Lower lobe of right lung (tissue), 2 donors: ENCODE results near the gene MDFIC. TPM values are rescaled to one million over a fixed set of nuclear protein-coding genes. Genes with fewer than 3 reads are reported as not detected.

Source experiments
- ATAC-seq, 2 donors: fragments of 200-7000 bp; cut with Tn5 transposase; one replicate each; pipeline ENCODE4 v1.9.1; 2020 to 2022; ENCODE audit warnings: mild to moderate bottlenecking in 2 of 2, moderate library complexity in 2 of 2
- DNase-seq: peaks from one replicate; pipeline ENCODE4 v3.0.0-alpha.2; 2020
- H3K27ac ChIP-seq: fragments of 200-600 bp; one replicate; pipeline ENCODE4 v1.8.0; 2022
- H3K27me3 ChIP-seq: fragments of 200-600 bp; one replicate; pipeline ENCODE4 v1.8.0; 2022; ENCODE audit warnings: low read depth
- H3K36me3 ChIP-seq: fragments of 200-600 bp; one replicate; pipeline ENCODE4 v1.8.0; 2022; ENCODE audit warnings: mild to moderate bottlenecking
- H3K4me1 ChIP-seq: fragments of 200-600 bp; one replicate; pipeline ENCODE4 v1.8.0; 2022
- H3K4me3 ChIP-seq: fragments of 200-600 bp; one replicate; pipeline ENCODE4 v1.8.0; 2022; ENCODE audit warnings: mild to moderate bottlenecking
- H3K9me3 ChIP-seq: fragments of 200-600 bp; one replicate; pipeline ENCODE4 v1.8.0; 2022
- intact Hi-C: fragments of 100-400 bp; cut with DNase I; formaldehyde crosslinking; loops from one replicate; pipeline ENCODE4 v1.11.0; 2022
- total RNA-seq: library from RNA; stranded (reverse); fragmentation: NEBNext Ultra II Directional; extraction: Animal tissue kit (Norgen Biotek cat#: 25700); gene quantifications from one replicate; pipeline ENCODE4 v1.2.1, GENCODE V29; 2021
- TF ChIP-seq, protein P1 (sequence below): fragments of 200-600 bp; IDR thresholded peaks from one replicate; pipeline ENCODE4 v1.8.0; 2022; ENCODE audit warnings: antibody characterized with exemption, mild to moderate bottlenecking
- donor health status: DM: no; HTN: yes; CAD: no; lungs with severe emphysema.

Gene MDFIC
- total RNA-seq, 1 donor from 2014 or later: 46.3 TPM

DNA sequence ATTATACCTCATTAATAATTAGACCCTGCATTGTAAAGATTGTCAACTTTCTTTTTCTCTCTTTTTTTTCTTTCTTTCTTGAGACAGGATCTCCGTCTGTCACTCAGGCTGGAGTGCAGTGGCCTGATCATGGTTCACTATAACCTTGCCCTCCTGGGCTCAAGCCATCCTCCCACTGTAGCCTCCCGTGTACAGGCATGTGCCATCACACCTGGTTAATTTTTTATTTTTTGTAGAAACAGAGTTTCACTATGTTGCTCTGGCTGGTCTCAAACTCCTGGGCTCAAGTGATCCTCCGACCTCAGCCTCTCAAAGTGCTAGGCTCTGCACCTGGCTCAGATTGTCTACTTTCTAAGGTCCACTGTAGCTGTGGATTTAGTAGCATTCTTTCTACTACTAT, 50.7 kb downstream of the MDFIC start:
- ATAC-seq (no peak), DNase-seq (no peak)
- TF ChIP-seq, protein P1, sequence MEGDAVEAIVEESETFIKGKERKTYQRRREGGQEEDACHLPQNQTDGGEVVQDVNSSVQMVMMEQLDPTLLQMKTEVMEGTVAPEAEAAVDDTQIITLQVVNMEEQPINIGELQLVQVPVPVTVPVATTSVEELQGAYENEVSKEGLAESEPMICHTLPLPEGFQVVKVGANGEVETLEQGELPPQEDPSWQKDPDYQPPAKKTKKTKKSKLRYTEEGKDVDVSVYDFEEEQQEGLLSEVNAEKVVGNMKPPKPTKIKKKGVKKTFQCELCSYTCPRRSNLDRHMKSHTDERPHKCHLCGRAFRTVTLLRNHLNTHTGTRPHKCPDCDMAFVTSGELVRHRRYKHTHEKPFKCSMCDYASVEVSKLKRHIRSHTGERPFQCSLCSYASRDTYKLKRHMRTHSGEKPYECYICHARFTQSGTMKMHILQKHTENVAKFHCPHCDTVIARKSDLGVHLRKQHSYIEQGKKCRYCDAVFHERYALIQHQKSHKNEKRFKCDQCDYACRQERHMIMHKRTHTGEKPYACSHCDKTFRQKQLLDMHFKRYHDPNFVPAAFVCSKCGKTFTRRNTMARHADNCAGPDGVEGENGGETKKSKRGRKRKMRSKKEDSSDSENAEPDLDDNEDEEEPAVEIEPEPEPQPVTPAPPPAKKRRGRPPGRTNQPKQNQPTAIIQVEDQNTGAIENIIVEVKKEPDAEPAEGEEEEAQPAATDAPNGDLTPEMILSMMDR: no peak
- no peak overlapping the region for H3K4me3 ChIP-seq
- H3K27me3 ChIP-seq: no peaks in the 10 kb centered on the region
- intact Hi-C loops: no loop called here
- H3K27ac ChIP-seq: no peak overlapping the region
- peaks cover 22% of the 10 kb centered on the region for H3K4me1 ChIP-seq
- H3K9me3 ChIP-seq: no peaks in the 10 kb centered on the region
- H3K36me3 ChIP-seq: no peaks in the 10 kb centered on the region

- Histone ChIP-seq H3K27me3 (no peaks in the 10 kb centered on the region), H3K36me3 (no peaks in the 10 kb centered on the region), H3K4me1 (peaks cover 22% of the 10 kb centered on the region), H3K4me3 (no peak overlapping the region), H3K27ac (no peak overlapping the region), H3K9me3 (no peaks in the 10 kb centered on the region)
- DNase-seq (no peak), ATAC-seq (no peak)
- TF ChIP-seq, protein P1: no peak
- intact Hi-C loops: no loop called here
Measured at GRCh38 chr7:114973147-114973546, 51.3 kb downstream of the MDFIC start.

- TF ChIP-seq, protein P1: no peak
- H3K9me3 ChIP-seq: no peaks in the 10 kb centered on the region
- H3K4me1 ChIP-seq: peaks cover 38% of the 10 kb centered on the region
- H3K27ac ChIP-seq: no peak overlapping the region
- no peak overlapping the region for H3K4me3 ChIP-seq
- H3K36me3 ChIP-seq: no peaks in the 10 kb centered on the region
- no peaks in the 10 kb centered on the region for H3K27me3 ChIP-seq
- ATAC-seq (no peak), DNase-seq (no peak)
- intact Hi-C loops: no loop called here
Measured at GRCh38 chr7:114975401-114975800, 53.5 kb downstream of the MDFIC start.

GRCh38 chr7:114976666-114977065, 54.8 kb downstream of the MDFIC start:
- H3K36me3 ChIP-seq: no peaks in the 10 kb centered on the region
- H3K4me1 ChIP-seq: peaks cover 48% of the 10 kb centered on the region
- H3K4me3 ChIP-seq: no peak overlapping the region
- ATAC-seq (no peak), DNase-seq (no peak)
- intact Hi-C loops: no loop called here
- H3K9me3 ChIP-seq: no peaks in the 10 kb centered on the region
- H3K27ac ChIP-seq: no peak overlapping the region
- TF ChIP-seq, protein P1: no peak
- no peaks in the 10 kb centered on the region for H3K27me3 ChIP-seq

DNA sequence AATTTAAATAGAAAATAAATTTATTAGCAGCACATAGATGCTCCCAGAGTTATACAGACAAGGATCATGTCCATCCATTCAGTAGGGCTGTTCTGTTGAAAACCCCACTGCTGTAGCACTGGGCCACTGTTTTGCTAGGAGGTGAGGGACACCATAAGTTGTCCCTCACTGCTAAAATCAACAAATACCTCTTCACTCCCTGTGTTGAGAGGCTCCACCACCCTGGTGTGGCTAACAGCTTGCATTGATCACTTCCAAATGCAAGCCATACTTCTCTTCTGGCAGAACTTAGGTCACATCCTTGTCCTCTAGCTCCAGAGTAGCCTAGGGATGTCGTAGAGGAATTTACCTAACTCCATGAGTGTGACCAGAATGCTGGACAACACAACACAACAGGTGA, 55.4 kb downstream of the MDFIC start:
- no peaks in the 10 kb centered on the region for H3K27me3 ChIP-seq
- H3K36me3 ChIP-seq: no peaks in the 10 kb centered on the region
- DNase-seq (no peak), ATAC-seq (no peak)
- H3K4me3 ChIP-seq: no peak overlapping the region
- TF ChIP-seq, protein P1: no peak
- H3K4me1 ChIP-seq: peaks cover 51% of the 10 kb centered on the region
- H3K27ac ChIP-seq: no peak overlapping the region
- intact Hi-C loops: no loop called here
- H3K9me3 ChIP-seq: no peaks in the 10 kb centered on the region

- ATAC-seq (peak; percentile 76 to 87), DNase-seq (peak; percentile 36)
- Histone ChIP-seq H3K4me1 (peaks cover 41% of the 10 kb centered on the region), H3K36me3 (no peaks in the 10 kb centered on the region), H3K27ac (no peak overlapping the region), H3K4me3 (no peak overlapping the region), H3K27me3 (no peaks in the 10 kb centered on the region), H3K9me3 (no peaks in the 10 kb centered on the region)
- TF ChIP-seq, protein P1: no peak
- intact Hi-C loops: no loop called here
Measured at GRCh38 chr7:114979388-114979787, 57.5 kb downstream of the MDFIC start.
